HG03045 (cell line): Measurements from ENCODE around the gene MT1HL1.
"Not testable (repeated sequence)": the region's sequence is repeated elsewhere in the genome, so short reads cannot be mapped to it uniquely, and the experiment has no call there.

Experiments used
- ATAC-seq: cut with Tn5 transposase; IDR thresholded peaks from one replicate; pipeline ENCODE4 v1.9.1; 2021; ENCODE audit warnings: mild to moderate bottlenecking, moderate library complexity; ENCODE audit not compliant: unreplicated experiment

The MT1HL1 gene

DNA sequence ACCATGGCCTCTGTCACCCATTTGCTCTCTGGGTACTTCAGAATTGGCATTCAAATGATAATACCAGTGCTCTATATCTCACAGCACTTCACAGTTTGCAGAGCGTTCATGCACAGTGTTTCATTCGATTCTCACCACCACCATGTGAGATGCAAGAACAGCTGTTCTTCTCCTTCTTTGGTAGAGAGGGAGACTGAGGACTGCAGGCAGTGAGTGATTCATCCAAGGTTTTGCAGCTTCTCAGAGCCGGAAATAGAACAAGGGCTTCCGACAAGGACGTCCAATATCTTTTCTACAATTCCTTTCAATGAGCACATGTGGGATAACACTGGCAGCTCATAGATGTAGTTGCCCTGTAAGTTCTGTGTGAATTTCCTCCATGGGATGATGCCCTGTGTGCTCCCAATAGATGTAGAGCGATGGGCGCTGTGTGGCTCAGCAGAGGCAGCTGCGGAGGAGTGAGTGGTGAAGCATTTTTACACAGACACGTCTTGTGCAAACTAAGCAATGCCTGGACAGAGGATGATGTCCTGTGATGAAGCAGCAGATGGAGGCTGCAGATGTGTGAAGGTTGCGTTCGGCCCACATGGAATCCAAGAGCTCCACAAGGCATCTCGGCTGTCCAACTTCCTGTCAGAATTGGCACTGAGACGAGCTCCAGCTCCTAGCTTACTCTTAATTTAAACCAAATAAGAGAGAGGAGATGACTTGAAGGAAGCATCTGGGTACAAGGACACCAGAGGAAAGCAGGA is 24.9 kb downstream of the MT1HL1 start:
- ATAC-seq: no peak

- ATAC-seq: no peak
Observed at GRCh38 chr1:236978740-236979139, 25.5 kb downstream of the MT1HL1 start.

DNA sequence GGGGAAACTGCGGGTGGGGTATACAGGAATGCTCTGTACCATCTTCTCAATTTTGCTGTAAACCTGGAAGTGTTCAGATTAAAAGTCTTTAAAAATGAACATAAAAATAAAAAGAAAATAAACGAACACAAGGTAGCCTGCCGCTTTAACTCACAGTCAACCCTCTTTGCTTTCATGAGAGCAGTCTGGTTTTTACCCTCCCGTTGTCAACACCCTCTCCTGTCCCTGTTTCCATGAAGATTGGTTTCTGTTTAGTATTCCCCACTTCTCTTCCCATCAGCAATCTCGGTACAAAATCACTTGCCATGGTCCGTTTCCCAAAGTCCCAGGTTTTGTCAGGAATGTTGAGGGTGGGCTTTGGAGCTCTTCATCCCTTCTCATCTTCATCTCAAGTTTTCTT is 28.8 kb downstream of the MT1HL1 start:
- no peak for ATAC-seq

DNA sequence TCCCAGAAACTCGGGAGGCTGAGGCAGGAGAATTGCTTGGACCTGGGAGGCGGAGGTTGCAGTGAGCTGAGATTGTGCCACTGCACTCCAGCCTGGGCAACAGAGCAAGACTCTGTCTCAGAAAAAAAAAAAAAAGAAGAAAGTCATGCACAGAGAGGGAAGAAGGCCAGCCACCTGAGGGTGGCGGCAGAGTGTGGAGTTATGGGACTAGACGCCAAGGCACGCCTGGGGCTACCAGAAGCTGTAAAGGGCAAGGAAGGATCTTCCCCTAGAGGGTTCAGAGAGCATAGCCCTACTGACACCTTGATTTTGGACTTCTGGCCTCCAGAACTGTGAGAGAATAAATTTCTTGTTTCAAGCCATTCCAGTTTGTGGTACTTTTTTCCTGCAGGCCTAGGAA is 30.2 kb downstream of the MT1HL1 start:
- not testable (repeated sequence) for ATAC-seq

DNA sequence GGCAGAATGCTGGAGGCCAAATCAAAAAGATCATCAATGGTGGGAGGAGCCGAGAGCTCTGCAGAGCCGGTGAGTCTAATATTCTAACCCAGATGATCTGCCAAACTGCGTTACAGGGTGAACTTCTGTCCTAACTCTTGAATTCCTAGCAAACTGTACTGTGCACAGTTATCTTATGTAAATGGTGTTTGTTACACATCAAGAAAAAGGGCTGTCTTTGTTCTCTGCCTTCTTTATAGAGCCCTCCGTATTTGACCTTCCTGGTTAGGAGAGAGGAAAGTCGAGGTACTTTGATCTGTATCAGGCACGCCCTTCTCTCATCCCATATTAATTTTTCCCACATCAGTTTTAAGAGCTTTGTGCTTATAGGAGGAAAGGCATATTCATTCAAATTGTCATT is 37.6 kb downstream of the MT1HL1 start:
- ATAC-seq: no peak

- ATAC-seq: no peak
Observed at GRCh38 chr1:236963920-236964319, 40.3 kb downstream of the MT1HL1 start.

DNA sequence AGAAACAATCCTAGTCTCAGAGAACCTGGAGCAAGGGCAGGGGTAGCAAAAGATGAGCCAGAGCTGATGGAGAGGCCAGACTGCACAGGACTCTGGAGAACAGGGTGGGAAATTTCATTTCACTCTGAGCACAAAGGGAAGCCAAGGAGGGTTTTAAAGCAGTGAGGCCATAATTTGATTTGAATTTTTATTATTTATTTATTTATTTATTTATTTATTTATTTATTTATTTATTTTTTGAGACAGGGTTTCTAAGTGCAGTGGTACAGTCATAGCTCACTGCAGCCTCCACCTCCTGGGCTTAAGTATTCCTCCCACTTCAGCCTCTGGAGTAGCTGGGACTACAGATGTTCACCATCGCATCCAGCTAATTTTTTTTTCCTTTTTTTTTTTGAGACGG is 45.1 kb downstream of the MT1HL1 start:
- no peak for ATAC-seq

- no peak for ATAC-seq
Observed at GRCh38 chr1:236957235-236957634, 47.0 kb downstream of the MT1HL1 start.
